ENCODE measurements around the gene TPCN2. TPM values are rescaled to one million over a fixed set of nuclear protein-coding genes. Genes with fewer than 3 reads are reported as not detected.

TPCN2 gene
- total RNA-seq, 6 donors from 2014 or later = 12.5 to 61.8 (median 18.8) TPM

DNA sequence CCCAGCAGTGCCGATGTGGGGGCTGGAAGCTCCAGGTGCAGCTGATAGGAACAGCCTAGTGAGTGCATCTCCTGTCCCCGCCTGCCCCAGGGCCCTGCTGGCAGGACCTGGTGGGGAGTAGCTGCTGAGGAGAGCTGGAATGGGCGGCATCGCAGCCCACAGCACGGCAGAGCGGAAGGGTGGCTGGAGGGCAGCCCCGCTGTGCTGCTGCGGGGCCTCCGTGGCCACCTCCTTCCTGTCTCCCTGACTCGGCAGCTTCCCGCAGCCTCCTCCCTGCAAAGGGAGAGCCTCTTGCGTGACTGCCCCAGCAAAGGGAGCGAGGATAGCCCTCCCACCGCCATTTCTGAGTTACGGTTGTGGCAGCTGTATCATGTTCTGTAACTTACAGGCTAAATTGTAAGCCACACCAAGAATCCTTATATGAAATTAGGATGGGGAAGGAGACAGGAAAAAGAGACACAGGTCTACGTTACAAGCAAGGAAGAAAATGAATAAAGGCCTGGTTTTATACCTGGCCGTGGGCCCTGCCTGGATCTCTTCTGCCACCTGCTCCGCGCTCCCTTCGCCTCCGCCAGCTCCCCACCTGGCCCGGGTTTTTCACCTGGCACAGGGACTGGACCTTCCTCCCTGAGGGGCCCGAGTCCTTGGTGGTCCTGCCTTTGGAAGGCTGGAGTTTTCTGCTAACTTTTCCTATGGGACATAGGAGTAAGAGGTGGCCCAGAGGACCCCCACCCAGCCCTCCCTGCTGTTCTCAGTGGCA lies 10.0 kb downstream of the TPCN2 start:
- DNase-seq (peak in 1 of 2 donors; percentile 68), ATAC-seq (ENCODE audit: low FRiP score in 2 of 2) (no peak)
- peaks cover 0 to 6% (median 0%) of the 10 kb centered on the region in 4 donors for H3K4me1 ChIP-seq
- no peak overlapping the region for H3K27ac ChIP-seq
- TF ChIP-seq, protein P1, sequence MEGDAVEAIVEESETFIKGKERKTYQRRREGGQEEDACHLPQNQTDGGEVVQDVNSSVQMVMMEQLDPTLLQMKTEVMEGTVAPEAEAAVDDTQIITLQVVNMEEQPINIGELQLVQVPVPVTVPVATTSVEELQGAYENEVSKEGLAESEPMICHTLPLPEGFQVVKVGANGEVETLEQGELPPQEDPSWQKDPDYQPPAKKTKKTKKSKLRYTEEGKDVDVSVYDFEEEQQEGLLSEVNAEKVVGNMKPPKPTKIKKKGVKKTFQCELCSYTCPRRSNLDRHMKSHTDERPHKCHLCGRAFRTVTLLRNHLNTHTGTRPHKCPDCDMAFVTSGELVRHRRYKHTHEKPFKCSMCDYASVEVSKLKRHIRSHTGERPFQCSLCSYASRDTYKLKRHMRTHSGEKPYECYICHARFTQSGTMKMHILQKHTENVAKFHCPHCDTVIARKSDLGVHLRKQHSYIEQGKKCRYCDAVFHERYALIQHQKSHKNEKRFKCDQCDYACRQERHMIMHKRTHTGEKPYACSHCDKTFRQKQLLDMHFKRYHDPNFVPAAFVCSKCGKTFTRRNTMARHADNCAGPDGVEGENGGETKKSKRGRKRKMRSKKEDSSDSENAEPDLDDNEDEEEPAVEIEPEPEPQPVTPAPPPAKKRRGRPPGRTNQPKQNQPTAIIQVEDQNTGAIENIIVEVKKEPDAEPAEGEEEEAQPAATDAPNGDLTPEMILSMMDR (IDR thresholded peaks at IDR 0.05) = no peak
- TF ChIP-seq EP300 (IDR thresholded peaks at IDR 0.05) = no peak
- TF ChIP-seq POLR2A (IDR thresholded peaks at IDR 0.05) = no peak
- no peak for TF ChIP-seq POLR2AphosphoS5 (IDR thresholded peaks at IDR 0.05)
- H3K36me3 ChIP-seq = peaks cover 10 to 72% (median 51%) of the 10 kb centered on the region in 4 donors
- no peaks in the 10 kb centered on the region for H3K27me3 ChIP-seq
- WGBS, 2 donors = 87 to 91% methylated on average over 17 to 23 of the region's 23 CpGs
- H3K9me3 ChIP-seq = no peaks in the 10 kb centered on the region
- H3K4me3 ChIP-seq = no peak overlapping the region

DNA sequence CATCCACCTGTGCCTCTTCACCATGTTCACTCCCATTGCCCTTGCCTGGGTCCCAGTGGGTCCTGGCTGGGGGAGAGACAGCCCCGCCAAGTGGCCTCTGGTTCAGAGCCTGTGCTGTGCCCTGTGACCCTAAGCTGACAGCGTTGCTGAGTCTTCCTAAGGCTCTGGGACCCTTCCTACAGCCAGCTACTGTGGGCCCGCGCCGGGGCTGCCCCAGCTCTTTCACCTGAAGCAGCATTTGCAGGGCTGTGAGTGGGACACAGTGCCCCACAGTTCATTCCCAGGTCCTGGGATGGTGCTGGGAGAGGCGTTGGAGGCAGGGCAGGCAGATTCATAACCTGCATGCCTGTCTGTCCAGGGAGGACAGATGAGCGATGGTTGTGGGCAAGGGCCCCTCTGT lies 10.7 kb downstream of the TPCN2 start:
- Histone ChIP-seq H3K27me3 (no peaks in the 10 kb centered on the region), H3K9me3 (no peaks in the 10 kb centered on the region), H3K4me3 (no peak overlapping the region), H3K36me3 (peaks cover 8 to 76% (median 52%) of the 10 kb centered on the region in 4 donors), H3K4me1 (peaks cover 0 to 6% (median 0%) of the 10 kb centered on the region in 4 donors), H3K27ac (no peak overlapping the region)
- ATAC-seq (ENCODE audit: low FRiP score in 2 of 2) (no peak), DNase-seq (peak in 1 of 2 donors; percentile 65)
- WGBS, 2 donors = 94 to 95% methylated on average over 5 to 7 of the region's 7 CpGs
- no peak for TF ChIP-seq EP300 (IDR thresholded peaks at IDR 0.05)
- TF ChIP-seq POLR2A (IDR thresholded peaks at IDR 0.05) = no peak

DNA sequence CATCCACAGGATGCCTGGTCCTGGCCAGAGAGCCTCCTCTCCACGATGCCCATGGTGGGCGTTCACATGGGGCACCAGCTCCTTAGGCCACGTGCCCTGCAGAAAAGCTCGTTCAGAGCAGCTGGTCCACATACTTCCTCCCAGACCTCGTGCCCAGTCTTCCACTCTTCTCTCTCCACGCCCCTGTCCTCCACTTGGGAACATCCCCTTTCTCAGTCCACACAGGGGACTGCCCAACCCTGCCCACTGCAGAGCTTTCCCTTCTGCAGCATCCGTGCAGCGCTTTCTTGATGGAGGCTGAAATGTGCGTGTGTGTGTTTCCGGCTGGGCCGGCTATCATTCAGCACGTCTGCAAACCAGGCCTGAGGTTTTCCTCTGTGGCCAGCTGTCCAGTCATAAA lies 11.3 kb downstream of the TPCN2 start:
- TF ChIP-seq, protein P1 (IDR thresholded peaks at IDR 0.05) = no peak
- TF ChIP-seq POLR2A (IDR thresholded peaks at IDR 0.05) = no peak
- no peak for TF ChIP-seq EP300 (IDR thresholded peaks at IDR 0.05)
- TF ChIP-seq POLR2AphosphoS5 (IDR thresholded peaks at IDR 0.05) = no peak
- Histone ChIP-seq H3K27ac (no peak overlapping the region), H3K4me1 (peaks cover 0 to 6% (median 0%) of the 10 kb centered on the region in 4 donors), H3K36me3 (peaks cover 8 to 72% (median 47%) of the 10 kb centered on the region in 4 donors), H3K9me3 (no peaks in the 10 kb centered on the region), H3K4me3 (no peak overlapping the region), H3K27me3 (no peaks in the 10 kb centered on the region)
- WGBS, 2 donors = 84 to 88% methylated on average over 10 to 12 of the region's 12 CpGs
- ATAC-seq (ENCODE audit: low FRiP score in 2 of 2) (no peak), DNase-seq (no peak)

DNA sequence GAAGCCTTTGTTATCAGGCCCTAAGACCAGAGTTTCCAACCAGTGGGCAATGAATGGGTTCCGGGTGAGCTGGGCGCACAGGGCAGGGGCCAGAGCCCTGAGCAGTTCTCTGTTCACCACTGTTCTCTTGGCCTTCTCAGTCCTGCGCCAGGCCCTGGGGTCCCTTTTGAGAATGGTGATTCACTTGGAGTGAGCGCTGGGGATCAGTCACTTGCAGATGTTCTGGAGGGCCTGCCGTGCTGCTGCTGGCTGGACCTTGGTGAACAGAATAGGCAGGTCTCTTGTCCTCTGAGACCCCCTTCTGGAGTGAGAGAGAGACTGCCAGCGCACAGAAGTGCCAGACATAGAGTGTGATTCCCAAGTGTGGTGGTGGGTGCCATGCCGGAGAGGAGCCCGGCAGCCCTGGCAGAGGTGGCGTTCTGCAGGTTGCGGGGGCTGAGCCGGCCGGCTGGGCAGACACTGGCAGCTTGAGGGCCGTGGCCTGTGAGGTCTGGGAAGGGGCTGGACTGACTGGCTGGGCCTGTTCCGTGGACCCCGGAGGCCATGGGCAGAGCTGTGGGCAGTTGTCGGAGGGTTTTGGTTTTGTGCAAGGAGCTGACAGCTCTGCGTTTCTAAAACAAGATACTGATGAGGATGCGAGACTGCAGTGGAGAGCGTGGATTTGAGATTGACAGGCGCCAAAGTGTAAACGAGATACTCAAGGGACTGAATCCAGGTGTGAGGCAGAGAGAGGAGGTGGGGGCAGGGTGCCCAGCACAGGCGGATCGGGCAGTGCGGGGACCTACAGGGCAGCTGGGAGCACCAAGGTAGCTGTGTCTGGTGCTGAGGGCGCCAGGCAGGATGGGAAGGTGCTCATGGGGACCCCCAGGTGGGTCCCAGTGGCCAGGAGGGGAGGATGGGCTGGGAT lies 12.3 kb downstream of the TPCN2 start:
- no peak overlapping the region for H3K27ac ChIP-seq

More for the DNA sequence above, 12.3 kb downstream of the TPCN2 start:
- ATAC-seq (ENCODE audit: low FRiP score in 2 of 2) (no peak), DNase-seq (peak in 1 of 2 donors; percentile 65)
- peaks cover 8 to 62% (median 40%) of the 10 kb centered on the region in 4 donors for H3K36me3 ChIP-seq
- H3K4me1 ChIP-seq = no peaks in the 10 kb centered on the region
- H3K27me3 ChIP-seq = no peaks in the 10 kb centered on the region
- H3K9me3 ChIP-seq = no peaks in the 10 kb centered on the region
- WGBS, 2 donors = 90 to 93% methylated on average over 17 to 25 of the region's 25 CpGs
- no peak overlapping the region for H3K4me3 ChIP-seq
- TF ChIP-seq, protein P1 (IDR thresholded peaks at IDR 0.05) = no peak
- TF ChIP-seq POLR2A (IDR thresholded peaks at IDR 0.05) = no peak
- TF ChIP-seq POLR2AphosphoS5 (IDR thresholded peaks at IDR 0.05) = no peak
- no peak for TF ChIP-seq EP300 (IDR thresholded peaks at IDR 0.05)

Data from upper lobe of left lung (tissue), 6 donors.